ENCODE data around the gene RAB20.

DNA sequence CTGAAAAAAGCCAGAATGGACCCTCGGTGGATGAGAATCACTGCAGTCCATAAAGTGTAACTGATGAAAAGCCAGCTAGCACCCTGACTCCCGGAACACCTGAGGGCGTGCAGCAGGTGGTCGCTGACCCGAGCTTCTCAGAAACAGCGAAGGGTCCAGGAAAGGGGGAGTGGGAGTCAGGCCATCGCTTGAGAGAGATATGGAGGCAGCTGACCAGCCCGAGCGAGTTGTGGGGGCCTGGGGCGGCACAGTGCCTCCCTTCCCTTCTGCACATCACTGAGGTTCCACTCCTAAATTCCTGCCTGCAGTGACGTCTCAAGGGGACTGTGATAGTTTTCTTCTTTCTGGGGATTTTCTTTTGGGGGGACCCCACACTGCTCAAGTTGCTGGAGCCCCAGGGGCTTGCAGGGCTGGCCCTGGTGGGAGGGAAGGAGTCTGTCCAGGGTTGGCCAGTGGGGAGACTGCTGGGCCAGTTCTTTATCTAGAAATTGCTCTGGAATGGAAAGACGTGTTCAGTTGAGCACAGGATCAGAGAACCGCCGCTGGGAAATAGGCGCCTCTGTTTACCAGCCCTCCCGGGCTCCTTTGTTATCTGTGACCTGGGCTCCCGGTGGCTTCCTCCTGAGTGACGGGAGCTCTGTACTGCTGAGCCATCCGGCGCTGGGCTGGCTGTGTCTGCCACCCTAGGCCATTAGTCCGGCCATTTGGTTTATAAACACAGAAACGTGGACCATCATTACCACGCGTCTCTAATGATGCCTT, 71.3 kb downstream of the RAB20 start:
- TF ChIP-seq POLR2A (IDR thresholded peaks at IDR 0.05; ENCODE audit: control extremely low read depth in 1 of 2, low read depth in 2 of 2, low read length in 2 of 2) (no peak), MAFK (IDR thresholded peaks at IDR 0.05; ENCODE audit: low read depth, low read length) (no peak), EZH2 (IDR thresholded peaks at IDR 0.05; ENCODE audit: low read depth, low read length, severe bottlenecking) (no peak)
- TF ChIP-seq, protein P1, sequence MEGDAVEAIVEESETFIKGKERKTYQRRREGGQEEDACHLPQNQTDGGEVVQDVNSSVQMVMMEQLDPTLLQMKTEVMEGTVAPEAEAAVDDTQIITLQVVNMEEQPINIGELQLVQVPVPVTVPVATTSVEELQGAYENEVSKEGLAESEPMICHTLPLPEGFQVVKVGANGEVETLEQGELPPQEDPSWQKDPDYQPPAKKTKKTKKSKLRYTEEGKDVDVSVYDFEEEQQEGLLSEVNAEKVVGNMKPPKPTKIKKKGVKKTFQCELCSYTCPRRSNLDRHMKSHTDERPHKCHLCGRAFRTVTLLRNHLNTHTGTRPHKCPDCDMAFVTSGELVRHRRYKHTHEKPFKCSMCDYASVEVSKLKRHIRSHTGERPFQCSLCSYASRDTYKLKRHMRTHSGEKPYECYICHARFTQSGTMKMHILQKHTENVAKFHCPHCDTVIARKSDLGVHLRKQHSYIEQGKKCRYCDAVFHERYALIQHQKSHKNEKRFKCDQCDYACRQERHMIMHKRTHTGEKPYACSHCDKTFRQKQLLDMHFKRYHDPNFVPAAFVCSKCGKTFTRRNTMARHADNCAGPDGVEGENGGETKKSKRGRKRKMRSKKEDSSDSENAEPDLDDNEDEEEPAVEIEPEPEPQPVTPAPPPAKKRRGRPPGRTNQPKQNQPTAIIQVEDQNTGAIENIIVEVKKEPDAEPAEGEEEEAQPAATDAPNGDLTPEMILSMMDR (IDR thresholded peaks at IDR 0.05; ENCODE audit: control extremely low read depth in 1 of 3, insufficient read depth in 1 of 3, low read depth in 1 of 3, low read length in 3 of 3), result no peak
